Stimulated activated CD4-positive, alpha-beta T cell treated with anti-CD3 and anti-CD28 coated beads, Interleukin-4, amount 100 ng/mL, for 24 hours (primary cell): ENCODE measurements around the gene PTPRG.

Source experiments
- DNase-seq: peaks from one replicate; pipeline ENCODE4 v3.0.0-alpha.2; 2020

Gene PTPRG

GRCh38 chr3:62255758-62256157, 694.4 kb downstream of the PTPRG start:
- DNase-seq = no peak

DNA sequence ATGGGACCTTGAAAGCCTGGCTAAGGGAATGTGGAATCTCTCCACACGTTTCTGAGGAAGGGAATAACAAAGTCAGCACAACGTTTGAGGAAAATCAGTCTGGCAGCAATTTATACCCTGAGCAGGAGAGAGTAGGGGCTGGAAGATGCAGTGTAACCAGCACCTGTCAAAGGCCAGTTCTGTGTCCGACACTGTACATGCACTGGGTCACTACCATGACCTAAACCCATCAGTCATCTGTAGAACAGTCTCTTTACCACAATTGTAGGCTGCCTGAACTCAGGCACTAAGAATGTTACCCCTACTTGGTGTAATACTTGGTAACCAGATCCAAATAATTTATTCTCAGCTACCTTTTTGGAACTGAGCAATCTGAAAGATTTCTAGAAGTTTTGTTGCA, 698.6 kb downstream of the PTPRG start:
- no peak for DNase-seq

DNA sequence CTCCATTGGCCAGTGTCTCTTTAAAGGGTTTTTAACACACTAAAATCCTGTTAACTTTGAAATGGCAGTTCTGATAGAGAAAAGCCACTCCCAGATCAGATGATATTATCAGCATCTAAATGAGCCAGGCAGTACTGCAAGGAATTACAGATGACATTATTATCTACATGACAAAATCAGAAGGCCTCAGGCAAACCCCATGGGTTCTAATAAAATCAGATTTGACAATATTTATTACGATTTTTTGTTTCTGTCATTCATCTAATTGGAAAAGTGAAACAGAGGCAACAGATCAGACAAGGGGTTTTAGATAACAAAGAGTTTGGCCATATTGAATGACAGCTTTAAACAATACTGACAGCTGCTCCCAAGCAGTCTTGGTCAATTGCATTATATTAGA, 699.3 kb downstream of the PTPRG start:
- no peak for DNase-seq

- DNase-seq = no peak
Measured at GRCh38 chr3:62261121-62261520, 699.8 kb downstream of the PTPRG start.

- no peak for DNase-seq
Measured at GRCh38 chr3:62261736-62262135, 700.4 kb downstream of the PTPRG start.

- no peak for DNase-seq
Measured at GRCh38 chr3:62265528-62265927, 704.2 kb downstream of the PTPRG start.

DNA sequence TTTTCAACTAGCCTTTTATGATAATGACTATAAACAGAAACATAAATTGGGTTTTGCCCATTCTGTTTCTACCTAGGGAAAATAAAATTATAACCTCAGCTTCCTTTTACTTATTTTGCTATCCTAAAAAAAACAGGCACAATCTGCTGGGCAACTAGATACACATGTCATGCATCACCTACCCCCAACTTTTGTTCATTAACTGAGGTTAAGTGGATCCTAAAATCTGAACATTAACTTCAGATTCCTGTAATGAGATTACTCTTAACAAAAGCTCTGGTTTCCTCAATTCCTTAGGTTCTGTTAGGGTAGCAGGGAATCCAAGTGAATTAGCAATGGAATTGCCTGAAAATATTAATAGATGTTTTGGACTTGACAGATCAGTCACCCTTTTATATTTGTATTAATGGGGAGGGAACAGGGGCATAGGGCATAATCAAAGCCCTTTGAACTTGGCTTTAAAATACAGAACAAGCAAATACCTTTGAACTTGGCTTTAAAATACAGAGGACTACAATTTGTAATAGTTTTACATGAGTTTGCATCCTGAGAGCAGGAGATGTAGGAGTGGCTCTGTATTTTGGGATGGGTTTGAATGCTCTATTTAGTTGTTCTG, 705.4 kb downstream of the PTPRG start:
- DNase-seq = no peak

DNA sequence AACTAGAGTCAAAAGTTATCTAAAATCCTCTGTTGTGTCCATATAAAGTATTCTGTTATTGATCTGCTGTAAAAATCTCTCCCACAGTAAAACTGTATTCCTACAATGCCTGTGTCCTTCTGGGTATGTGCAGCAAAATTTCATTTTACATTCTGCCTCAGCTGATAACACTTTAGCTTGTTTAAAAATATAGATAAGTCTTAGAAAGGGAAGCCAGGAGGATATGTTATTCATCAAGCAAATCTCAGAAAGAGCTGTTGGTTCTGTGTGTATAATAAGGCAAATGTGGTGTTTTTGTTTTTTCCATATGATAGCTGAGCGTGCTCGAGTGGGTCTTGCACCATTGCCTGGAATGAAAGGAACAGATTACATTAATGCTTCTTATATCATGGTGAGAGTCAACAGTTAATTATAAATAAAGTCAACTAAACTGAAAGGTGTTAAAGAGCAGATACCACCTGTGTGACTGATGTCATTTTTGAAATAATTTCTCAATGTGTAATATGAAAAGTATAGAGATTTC, 715.3 kb downstream of the PTPRG start:
- no peak for DNase-seq

DNA sequence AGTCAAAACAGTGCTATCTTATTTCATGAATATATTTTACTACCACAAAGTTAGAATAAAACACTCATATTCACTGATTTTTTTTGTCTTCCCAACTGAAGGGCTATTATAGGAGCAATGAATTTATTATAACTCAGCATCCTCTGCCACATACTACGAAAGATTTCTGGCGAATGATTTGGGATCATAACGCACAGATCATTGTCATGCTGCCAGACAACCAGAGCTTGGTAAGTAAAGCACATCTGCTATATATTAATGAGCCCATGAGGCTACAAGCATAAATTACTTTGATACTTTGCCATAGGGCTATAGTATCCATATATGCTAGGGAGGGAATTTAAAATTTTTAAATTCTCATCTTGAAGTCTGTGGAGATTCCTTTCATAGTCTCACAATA, 716.1 kb downstream of the PTPRG start:
- DNase-seq = no peak

DNA sequence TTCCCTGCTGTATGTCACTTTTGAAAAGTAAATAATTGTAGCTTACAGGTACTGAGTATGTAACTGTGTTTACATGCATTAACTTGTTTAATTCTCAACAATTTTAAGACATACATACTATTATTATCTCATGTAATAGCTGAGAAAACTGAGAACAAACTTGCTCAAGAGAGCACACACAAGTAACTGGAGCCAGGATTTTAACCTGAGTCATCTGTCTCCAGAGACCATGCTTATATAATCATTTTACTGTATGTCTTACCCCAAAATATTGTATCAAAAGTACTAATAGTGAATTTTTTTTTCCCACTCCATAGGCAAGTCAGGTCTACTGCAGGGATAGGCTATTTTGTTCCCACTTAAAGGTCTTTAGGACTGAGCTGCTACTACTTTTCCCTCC, 716.6 kb downstream of the PTPRG start:
- DNase-seq = no peak

DNA sequence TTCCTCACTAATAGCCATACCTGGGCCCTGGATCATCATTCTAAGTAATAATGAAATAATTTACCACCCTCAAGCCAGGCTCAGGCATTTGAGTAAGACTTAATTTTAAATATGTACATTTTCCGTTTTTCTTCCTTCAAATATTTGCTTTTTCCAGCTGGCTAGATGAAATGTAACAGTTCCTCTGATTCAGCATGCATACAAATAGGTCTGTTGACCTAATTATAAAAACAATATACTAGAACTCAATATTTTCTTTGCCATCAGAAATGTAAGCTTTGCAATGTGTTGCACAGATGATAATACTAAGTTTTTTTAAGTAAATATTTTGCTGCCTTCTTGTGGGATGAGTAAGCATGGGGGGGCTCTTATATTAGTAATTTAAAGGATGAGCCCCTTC, 720.4 kb downstream of the PTPRG start:
- no peak for DNase-seq

DNA sequence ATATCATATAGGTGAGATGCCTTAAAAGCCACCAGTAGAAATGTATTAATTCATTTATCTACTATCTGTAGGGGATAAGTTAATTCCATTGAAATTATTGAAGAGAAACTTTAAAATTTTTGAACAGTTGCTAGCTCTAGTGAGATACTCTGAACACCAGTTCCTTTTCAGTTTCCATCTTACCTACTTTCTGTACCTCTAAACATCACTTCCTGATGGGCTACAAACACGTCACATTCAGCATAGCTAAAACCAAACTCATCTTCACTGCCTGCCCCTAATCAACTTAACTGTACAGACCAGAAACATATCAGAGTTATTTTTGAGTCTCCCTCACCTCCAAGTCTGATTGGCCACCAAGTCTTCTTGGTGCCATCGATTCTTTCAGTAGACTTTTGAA, 723.1 kb downstream of the PTPRG start:
- DNase-seq = no peak

GRCh38 chr3:62287392-62287927, 726.1 kb downstream of the PTPRG start:
- DNase-seq = no peak

GRCh38 chr3:62289922-62290321, 728.6 kb downstream of the PTPRG start:
- no peak for DNase-seq

DNA sequence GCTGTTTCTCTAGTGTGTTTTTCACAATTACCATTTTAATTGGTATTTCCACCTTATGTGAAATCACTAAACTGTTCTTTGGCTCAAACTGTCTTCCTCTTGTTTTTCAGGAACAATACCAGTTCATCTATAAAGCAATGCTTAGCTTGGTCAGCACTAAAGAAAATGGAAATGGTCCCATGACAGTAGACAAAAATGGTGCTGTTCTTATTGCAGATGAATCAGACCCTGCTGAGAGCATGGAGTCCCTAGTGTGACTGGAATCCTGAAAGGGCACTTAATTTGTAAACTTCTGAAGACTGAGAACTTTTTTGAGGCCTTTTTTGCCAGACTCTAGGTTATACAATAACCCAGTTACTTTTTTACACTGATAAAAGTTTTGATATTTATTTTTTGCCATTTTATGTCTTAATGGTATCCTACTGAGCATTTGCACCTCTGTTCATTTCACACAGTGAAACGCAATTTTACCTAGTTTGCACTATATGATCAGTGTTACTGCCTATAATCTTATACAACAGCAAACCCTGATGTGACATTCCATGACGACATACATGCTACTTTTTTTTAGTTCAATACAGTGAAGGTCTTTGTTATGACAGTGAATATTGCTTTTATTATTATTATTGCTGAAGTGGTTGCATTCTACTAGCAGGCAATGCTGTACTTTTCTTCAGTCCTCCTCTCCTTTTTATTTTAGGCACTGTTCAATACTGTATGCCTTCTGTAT, 731.8 kb downstream of the PTPRG start:
- no peak for DNase-seq

- DNase-seq = no peak
Measured at GRCh38 chr3:62295571-62295970, 734.2 kb downstream of the PTPRG start.

GRCh38 chr3:62300617-62301016, 739.2 kb downstream of the PTPRG start:
- DNase-seq = no peak

- DNase-seq = no peak
Measured at GRCh38 chr3:62312201-62312600, 750.8 kb downstream of the PTPRG start.

DNA sequence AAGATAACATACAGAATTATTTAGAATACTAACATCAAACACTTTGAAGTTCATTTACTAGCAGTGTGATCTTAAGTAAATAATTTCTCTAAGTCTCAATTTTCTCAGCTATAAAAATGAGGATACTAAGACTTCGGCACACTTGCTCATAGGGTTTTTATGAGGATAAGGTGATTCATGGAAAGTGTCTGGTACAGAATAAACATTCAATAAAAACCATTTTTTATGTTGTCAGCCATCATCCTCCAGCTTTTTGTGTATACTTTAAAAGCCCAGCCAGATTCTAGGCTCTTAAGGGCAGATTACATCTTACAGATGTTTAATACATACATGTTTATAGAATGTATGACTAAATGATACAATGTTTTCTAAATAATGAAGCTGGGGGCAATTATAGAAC, 755.2 kb downstream of the PTPRG start:
- DNase-seq = no peak

DNA sequence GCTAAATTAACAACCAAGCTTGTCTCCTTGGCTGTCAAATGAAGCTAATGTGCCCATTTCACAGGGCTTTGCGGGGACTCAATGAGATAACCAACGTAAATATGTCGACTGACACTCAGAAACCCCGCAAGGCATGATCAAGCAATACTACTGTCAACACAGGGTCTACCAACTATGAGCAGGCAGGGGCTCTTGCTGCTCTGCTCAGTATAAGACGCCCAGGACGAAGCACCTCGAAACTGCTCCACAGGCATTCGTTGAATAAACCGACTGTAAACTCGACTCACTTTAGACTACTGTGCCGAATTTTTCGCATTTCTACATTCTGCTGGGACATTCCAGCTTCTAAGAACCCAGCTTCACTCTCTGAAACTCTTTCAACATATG, 757.0 kb downstream of the PTPRG start:
- DNase-seq = no peak

- peak; percentile 70 for DNase-seq
Measured at GRCh38 chr3:62318752-62319569, 757.6 kb downstream of the PTPRG start.

DNA sequence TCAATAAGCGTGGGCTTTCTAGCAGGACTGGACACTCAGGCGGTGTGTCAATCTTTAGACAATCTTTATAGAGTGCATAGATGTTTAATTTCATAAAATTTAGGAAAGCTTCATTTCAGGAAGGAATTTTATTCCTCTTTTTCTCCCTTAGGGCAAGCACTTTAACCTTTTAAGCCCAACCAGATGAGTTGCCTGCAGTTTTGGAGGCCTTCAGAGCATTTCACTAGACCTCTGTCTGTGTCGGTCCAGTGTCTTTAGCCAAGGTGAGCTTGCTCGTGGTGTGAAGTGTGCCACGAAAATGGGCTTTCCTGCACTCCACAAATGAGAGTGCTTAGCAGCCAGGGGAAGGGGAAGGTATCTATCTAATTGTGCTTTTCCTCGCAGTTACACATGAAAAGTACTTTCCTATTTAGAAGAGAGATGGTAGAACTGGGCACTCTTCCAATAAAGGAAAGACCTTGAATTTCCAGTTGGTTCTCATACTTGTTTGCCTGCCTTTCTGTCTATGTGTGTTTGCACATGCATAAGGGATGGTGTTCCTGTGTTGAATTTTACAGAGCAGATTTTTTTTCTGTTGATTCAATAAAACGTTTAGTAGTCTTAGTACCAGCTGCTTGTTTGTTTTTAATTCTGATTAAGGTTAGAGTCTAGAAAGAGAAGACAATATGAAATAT, 758.3 kb downstream of the PTPRG start:
- no peak for DNase-seq

- DNase-seq = no peak
Measured at GRCh38 chr3:62323241-62323640, 761.9 kb downstream of the PTPRG start.
